NCI-H146 treated with DMSO at 0.1 percent for 48 hours (cell line): ENCODE results near the gene GALNT9.
"Not testable (repeated sequence)": the region's sequence is repeated elsewhere in the genome, so short reads cannot be mapped to it uniquely, and the experiment has no call there.

ENCODE experiments used
- DNase-seq: peaks from one replicate; lab custom pipeline; 2025; ENCODE audit not compliant: unreplicated experiment; lab: John Stamatoyannopoulos, UW

The GALNT9 gene

DNA sequence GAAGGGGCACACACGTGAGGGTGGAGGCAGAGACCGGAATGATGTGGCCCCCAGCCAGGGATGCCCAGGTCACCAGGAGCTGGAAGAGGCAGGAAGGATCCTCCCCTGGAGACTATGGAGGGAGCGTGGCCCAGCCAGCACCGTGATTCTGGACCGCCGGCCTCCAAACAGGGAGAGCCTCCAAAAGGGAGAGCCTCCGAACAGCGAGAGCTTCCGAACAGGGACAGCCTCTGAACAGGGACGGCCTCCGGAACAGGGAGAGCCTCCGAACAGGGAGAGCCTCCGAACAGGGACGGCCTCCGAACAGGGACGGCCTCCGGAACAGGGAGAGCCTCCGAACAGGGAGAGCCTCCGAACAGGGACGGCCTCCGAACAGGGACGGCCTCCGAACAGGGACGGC is 33.8 kb downstream of the GALNT9 start:
- not testable (repeated sequence) for DNase-seq

DNA sequence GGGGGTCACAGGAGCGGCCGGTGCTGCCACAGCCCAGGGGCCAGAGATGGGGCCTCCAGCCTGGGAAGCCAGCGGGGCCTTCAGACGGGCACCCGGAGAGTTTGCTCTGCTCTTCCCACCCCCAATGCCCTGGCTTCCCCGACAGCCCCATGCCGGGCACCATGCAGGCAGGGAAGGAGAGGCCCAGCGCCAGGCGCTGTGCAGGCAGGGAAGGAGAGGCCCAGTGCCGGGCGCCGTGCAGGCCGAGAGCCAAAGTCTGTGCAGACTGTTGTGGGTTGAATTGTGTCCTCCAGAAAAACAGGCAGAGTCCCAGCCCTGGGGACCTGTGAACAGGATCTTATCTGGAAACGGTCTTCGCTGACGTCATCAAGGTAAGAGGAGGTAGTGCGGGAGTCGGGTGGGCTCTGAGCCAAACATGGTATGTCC is 34.3 kb downstream of the GALNT9 start:
- no peak for DNase-seq

DNA sequence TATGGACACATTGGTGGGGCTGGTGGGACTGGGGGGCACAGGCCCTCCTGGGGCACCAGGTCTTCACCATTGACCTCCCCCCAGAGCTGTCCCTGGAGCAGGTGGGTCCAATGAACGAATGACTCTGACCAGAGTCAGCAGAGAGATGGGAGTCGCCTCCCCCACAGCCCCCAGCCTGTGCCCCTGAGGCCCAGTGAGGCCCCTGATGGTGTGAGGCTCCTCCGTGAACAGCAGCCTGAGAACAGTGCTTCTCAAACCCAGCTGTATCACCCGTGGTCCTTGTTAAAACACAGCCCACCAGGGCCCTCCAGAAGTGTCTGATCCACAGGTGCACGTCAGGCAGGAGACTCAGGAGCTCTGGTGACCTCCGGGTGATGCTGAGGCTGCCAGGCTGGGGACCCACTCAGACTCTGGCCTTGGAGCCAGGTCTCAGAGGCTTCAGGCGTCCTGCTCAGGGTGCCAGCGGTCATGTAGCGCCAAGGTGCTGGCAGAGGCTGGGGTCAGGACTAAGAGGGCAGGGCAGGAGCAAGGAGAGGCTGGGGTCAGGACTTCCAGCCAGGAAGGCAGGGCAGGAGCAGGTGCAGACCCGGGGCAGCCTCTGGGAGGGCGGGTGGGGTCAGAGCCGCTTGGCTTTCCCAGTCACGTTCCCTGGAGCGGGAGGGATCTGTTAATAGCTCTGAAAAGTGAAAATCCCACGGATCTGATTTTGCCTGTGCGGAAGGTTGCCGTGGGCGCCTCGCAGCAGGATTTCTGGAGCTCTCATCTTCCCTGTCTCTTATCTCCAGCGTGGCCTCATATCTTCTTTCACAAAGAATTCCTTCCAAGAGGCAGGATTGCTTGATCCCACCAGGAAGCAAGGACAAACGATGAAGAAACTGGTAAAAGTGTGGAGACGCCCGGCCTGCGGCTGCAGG is 35.0 kb downstream of the GALNT9 start:
- DNase-seq, result no peak

DNA sequence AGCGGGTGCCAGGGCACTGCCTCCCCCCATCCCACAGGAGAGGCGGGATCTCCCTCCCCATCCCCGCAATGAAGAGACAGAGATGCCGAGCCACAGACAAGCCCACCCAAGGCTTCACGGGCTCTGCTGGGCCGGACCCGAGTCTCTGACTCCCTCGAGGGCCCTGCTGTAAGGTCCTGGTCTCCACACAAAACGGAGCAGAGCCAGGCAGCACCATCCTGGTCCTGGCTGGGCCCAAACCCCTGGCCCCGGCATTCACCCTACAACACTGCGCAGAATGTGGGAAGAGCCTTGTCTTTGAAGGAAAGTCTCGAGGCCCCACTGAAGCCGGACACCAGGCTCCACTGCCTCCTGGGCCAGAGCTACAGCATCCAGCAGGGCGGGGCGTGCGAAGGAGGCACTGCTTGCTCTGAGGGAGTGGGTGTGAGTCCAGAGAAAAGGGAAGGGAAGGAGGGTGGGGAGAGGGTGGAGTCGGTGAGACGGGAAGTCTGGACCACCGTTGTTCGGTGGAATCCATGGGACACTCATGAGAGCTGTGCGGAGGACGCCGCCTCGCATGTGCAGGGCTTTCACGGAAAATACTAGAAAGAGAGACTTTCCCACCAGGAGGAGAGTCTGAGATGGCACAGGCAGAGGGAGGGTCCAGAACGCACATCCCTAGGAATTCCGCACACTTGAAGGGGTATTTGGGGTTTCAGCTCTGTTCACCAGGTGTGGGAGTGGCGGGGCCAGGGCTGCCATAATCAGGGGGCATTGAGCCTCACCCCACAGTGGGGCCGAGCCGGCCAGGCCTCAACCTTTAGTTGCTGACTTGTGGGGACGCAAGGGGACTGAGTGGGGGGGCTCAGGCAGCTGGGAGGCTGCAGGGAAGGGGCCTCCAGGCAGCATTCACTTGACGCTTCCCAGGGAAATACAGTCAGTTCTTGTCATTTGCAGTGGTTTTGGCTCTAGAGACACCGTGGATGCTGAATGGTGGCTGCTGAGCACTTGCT is 36.8 kb downstream of the GALNT9 start:
- no peak for DNase-seq

DNA sequence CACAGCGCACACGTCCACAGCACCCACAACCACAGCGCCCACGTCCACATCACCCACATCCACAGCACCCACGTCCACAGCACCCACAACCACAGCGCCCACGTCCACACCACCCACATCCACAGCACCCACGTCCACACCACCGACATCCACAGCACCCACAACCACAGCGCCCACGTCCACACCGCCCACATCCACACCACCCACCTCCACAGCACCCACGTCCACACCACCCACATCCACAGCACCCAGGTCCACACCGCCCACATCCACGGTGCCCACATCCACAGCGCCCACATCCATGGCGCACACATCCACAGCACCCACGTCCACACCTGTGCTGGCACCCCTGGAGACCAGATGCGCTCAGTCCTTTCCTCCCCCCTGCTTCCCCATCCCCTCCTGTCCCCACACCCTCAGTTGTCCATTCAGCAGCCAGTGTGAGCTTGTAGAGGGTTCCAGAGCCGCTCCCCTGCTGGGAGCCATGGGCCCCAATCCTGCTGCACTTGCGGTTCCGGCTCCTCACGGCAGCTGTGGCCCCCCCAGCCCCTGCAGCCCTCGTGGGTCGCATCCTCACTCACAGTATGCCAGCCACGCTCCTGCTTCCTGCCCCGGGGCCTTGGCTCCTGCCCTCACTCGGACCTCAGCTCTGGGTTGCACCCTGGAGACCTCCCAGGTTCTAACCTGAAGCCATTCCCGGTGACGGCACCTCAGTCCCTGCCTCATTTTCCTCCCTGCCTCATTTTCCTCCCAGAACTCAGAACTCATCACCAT is 37.8 kb downstream of the GALNT9 start:
- DNase-seq, result no peak

DNA sequence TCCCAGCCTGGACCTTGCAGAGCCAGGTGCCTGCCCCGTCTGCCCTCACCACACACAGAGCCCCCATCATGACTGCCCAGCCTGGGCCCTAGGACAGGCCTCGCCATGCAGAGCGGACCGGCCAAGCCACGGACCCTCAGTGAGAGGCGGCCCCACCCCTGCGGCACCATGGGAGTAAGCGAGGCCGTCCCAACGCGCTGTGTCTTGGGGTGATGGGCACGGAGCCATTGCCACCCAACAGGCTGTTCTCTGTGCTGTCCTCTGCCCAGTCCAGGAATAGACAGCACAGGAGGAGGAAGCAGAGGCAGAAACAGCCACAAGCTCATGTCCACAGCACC is 39.2 kb downstream of the GALNT9 start:
- DNase-seq, result no peak

DNA sequence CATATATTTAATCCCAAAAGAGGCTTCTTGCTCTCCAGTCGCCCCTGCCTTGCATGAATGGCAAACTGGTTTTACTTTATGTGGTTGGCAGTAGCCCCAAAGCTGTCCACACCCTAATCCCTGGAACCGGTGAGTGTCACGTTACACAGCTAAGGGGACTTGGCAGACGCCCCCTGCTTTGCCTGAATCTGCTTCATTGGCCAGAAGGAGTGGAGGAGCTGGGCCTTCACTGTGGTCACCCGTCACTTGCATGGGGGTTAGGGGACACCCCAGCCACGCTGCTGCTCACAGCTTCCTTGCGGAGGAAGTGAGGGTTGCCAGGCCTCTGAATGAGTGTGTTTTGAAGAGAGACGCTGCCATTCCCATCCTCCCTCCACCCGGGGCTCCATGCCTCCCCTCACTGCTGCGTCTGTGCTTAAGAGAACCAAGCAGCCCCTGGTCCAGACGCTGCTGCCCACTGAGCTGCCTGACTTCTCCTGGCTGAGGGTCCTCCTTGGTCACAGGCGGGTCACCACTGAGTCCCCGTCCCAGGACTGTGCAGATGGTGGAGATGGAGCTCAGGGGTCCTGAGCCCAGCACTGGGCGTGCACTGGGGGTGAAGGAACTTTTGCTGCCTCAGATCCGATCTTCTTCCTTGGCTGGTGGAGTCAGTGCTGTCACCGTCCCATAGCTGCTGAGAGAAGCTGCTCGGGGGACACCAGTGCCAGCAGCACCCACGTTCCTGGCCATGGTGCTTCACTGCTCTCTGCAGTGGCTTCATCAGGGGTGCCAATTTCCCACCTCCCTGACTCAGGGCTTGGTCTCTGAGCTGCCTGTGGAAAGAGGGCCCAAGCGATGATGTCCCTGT is 39.8 kb downstream of the GALNT9 start:
- DNase-seq, result no peak

DNA sequence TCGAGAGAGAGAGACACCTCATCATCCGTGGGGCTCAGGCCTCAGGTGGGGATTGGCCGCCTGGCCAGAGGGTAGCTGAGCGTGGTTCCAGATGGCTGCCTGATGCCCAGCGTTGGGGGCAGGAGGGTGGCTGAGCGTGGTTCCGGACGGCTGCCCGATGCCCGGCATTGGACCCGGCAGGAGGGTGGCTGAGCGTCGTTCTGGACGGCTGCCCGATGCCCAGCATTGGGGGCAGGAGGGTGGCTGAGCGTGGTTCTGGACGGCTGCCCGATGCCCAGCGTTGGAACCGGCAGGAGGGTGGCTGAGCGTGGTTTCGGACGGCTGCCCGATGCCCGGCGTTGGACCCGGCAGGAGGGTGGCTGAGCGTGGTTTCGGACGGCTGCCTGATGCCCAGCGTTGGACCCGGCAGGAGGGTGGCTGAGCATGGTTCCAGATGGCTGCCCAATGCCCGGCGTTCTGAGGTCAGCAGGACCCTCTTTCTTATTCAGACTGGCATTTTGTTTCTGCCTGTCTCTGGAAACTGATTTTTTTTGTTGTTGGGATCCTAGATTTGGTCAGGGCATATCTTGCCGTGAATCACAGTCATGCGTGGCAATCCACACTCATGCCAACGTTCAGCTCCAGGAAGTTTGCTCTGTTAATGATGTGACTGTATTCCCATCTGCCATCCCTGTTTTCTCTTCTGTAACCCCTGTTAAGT is 40.7 kb downstream of the GALNT9 start:
- DNase-seq, result no peak

DNA sequence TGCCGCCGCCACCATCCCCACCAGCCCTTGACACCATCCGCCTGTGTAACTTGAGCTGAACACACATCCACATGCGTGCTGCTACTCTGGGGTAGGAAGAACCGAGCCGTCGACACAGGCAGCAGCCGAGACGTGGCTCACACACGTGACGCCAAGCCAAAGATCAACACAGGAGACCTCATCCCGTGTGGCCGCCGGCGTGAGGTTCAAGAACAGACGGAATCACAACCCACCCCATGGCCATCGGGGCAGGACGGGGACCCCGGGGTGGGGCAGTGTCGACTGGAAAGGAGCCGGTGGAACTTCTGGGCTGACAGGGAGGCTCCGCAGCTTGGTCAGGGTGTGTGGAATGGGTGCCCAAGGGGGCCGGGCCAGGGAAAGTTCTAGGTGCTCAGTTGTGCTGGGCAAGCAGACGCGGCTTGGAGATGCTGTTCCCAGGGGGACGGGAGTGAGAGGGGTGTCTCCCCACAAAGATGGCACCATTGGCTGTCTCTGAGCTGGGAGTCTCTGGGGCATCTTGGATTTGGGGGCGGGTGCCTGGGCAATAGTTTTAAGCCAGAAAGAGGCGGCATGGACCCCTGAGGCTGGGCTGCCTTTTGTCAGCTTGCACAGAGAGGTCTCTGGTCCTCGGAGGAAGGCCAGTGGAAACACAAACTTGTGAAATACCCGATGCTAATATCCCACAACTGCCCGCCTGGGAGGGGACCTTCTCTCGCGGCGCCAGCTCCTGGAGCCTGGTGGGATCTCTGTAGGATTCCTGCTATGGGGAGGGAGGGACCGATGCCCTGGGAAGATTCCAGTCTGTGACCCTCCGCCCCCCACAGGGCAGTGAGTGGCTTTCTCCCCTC is 41.8 kb downstream of the GALNT9 start:
- DNase-seq, result no peak

DNA sequence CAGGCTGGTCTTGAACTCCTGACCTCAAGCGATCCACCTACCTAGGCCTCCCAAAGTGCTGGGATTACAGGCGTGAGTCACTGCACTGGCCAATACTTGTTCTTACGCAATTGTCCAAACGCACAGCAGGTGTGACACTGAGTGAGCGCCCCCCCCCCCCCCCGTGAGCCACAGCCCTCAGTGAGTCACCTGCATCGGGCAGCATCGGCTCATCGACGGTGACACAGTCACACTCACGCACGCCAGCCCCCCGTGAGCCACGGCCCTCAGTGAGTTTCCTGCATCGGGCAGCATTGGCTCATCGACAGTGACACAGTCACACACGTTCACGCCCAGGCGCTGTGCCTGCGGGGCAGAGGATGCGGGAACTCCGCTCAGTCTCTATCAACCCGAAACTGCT is 42.5 kb downstream of the GALNT9 start:
- DNase-seq, result no peak

DNA sequence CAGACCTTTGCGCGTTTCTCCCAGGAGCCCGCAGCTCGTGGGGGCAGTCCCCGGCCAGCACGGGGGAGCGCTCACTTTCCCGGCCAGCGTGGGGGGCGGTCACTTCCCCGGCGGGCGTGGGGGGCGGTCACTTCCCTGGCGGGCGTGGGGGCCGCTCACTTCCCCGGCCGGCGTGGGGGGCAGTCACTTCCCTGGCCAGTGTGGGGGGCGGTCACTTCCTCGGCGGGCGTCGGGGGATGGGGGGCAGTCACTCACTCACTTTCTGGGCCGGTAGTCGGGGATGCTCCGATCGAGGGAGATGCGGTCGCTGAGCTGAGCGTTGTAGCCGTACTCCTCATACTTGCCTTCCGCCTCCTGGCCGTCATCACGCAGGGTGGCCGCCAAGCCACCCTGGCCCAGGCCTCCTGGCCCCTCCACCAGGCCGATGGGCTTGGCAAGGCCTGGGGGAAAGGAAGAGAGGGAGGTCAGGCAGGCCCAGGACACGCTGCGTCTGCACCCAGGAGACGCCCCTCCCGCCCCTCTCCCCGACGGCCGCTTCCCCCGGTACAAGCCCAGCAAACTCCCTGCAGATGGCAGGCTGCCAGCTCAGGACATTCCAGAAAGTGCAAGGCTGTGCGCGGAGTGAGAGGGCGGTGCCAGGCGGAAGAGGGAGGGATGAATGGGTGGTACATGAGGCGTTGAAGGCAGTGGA is 43.3 kb downstream of the GALNT9 start:
- no peak for DNase-seq

DNA sequence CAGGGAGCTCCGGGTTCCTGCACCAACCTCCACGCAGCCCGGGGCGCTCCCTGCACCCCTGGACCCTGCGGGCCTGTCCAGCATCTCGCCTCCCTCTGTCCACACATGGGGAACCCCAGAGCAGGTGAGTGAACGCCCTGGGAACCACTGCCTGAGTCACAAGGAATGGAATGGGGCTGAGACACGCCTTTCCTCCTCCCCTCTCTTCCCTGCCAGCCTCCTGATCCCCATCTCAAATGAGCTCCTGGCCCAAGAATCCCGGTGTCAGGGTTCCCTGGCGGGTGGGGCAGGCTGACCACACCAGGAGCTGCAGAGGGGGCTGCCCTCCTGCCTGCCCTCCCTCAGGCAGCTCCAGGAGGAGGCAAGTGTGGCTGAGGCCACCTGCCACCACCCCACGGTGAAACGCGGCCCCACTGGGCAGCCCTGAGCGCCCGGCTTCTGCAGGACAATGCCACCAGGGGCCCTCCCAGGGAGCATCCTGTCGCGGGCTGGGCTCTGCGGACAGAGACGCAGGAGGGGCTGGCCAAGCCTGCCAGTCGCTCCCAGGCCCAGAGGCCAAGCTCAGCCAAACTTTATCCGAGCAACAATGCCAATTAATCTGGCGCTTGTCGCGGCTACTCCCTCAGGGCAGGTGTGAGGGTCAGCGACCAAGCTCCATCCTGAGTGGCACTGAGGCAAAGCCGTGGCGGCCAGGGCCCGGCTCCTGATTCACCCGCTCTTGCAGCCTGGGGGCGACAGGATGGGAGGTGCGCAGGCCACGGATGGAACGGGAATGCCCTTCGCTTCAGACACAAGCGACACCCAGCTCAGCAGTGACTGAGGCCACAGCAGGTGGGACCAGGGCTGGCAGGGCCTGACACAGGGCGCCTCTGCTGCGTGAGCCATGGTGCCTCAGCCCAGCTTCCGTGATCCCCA is 44.3 kb downstream of the GALNT9 start:
- DNase-seq, result no peak

DNA sequence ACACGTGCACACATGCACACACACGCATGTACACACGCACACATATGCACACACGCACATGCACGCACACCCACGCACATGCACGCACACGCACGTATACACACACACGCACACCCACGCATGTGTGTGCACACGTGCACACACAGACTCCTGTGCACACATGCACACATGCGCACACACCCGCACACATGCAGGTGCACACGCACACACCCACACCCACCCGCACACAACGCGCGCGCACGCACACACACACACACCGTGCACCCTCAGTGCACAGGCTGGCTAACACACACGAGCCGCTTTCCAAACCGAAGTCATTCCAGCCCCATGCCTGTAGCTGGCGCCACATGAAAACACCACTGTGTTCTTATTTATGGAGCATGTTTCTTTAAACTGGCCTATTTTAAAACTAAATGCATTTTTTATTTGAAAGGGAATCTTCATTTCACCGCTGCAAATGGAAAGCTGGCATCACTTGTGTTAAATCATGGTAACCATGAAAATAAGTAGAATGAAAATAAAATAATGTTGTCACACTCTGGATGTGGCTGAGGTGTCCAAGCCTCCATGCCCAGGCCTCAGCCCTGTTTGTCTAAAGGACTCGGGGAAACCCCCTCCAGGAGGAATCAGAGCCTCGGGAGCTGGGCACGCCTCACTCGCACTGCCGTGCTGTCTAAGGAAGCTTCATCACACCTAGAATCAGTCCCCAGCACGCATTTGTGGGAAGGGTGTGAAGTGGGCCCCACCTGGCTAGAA is 45.1 kb downstream of the GALNT9 start:
- no peak for DNase-seq

DNA sequence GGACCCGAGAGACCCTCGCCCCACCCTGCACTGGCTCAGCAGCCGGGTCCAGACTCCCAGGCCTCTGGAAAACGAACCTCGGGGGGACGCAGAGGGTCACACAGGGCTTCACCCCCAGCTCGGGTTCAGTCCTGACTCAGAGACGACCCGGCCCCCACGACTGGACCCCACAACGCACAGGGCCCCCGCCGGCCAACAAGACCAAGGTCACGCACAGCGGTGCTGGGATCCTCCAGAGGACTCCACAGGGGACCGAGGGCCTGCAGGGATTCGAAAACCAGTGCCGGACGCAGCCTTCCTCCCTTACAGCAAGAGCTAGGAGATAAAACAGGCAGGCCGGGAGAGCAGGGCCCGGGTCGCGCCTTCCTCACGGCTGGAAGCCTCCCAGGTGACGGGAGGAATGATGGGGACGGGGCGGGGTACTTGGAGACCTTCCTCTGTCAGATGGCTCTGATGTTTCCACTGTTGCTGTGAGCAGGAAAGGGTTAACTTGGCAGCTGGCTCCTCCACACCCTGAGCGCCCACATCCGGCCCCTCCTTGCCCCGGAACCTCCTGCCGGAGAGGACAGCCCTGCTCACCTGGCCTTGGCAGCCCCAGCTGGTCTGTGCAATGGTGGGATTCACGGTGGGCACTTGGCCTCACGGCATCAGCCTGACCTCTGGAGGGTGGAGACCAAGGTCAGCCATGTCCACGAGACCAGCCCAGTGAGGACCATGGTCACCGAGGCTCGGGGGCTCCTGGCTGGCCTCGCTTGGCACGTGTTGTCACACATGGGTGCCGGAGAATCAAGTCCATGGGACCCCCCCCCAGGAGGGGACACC is 46.2 kb downstream of the GALNT9 start:
- DNase-seq, result no peak
